Activated CD4-positive, CD25-positive, alpha-beta regulatory T cell treated with anti-CD3 and anti-CD28 coated beads, Interleukin-2, amount 50 U/mL, for 24 hours (primary cell): ENCODE measurements around the gene DLGAP5.

Experiments used
- ATAC-seq, 2 donors: fragments of 150-1000 bp; cut with Tn5 transposase; one replicate each; pipeline ENCODE4 v1.10.0; 2021; ENCODE audit warnings: mild to moderate bottlenecking in 1 of 2, moderate library complexity in 1 of 2

Gene DLGAP5, protein sequence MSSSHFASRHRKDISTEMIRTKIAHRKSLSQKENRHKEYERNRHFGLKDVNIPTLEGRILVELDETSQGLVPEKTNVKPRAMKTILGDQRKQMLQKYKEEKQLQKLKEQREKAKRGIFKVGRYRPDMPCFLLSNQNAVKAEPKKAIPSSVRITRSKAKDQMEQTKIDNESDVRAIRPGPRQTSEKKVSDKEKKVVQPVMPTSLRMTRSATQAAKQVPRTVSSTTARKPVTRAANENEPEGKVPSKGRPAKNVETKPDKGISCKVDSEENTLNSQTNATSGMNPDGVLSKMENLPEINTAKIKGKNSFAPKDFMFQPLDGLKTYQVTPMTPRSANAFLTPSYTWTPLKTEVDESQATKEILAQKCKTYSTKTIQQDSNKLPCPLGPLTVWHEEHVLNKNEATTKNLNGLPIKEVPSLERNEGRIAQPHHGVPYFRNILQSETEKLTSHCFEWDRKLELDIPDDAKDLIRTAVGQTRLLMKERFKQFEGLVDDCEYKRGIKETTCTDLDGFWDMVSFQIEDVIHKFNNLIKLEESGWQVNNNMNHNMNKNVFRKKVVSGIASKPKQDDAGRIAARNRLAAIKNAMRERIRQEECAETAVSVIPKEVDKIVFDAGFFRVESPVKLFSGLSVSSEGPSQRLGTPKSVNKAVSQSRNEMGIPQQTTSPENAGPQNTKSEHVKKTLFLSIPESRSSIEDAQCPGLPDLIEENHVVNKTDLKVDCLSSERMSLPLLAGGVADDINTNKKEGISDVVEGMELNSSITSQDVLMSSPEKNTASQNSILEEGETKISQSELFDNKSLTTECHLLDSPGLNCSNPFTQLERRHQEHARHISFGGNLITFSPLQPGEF

DNA sequence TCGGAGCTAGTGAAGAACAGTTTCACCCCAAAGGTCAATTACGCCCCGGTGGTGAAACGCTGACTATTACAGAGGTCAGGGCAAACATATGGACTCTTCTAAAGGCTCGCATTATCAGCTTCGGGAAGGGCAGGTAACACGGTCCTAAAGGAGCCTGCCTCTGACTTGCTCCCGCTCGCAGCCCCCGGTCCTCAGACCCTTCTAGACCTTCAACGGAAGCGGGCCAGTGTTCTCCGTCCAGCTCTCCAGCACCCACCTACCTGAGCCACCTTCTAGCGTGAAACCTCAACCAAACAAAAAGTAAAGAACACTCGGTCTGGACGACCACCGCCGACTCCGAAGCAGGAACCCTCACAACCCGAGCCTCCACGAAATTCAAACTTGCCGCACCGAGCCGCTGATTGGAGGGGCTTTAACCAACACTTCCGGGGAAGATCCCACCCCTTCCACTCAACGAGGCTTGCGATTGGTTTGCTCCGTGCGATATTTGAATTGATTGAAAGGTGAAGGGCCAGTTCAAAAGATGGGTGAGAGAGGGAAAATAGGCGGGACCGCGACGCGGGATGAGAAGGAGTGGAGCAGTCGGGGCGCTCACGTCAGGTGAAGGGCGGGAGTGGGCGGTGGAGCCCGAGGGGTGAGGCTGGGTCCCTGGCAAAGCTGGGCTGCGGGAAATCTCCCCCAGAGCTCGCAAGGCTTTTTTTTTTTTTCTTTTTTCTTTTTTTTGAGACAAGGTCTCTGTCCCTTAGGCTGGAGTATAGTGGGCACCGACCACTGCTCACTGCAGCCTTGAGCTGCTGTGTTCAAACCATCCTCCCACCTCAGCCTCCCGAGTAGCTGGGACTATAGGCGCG lies at the start of gene DLGAP5:
Gene DLGAP5, minus strand, starts transcription at position 383 of the 851 bp plus-strand sequence. CDS start 2,406 bp downstream, outside the sequence.
- ATAC-seq, result peak; percentile 98 to 99

- ATAC-seq, result no peak
These were observed 49.3 kb upstream of the DLGAP5 start for GRCh38 chr14:55240526-55241178.

DNA sequence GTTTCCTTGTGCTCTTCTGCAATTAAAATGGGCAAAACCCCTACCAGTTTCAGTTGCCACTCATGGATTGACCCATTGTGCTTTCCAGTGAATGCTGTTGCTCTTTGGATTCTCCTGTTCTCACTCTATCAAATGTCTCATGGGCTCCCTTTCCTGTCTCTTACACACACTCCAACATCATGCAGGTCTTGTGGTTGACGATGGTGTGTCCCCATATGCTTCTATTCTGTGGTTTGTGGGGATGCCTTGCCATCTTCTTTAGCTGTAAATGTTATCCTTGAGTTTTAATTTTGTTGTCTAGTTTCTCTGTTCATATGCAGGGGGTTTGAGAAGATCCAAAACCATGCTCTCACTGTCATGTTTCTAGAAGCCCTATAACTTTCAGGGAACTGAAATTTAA lies 47.9 kb upstream of the DLGAP5 start:
- ATAC-seq, result no peak

DNA sequence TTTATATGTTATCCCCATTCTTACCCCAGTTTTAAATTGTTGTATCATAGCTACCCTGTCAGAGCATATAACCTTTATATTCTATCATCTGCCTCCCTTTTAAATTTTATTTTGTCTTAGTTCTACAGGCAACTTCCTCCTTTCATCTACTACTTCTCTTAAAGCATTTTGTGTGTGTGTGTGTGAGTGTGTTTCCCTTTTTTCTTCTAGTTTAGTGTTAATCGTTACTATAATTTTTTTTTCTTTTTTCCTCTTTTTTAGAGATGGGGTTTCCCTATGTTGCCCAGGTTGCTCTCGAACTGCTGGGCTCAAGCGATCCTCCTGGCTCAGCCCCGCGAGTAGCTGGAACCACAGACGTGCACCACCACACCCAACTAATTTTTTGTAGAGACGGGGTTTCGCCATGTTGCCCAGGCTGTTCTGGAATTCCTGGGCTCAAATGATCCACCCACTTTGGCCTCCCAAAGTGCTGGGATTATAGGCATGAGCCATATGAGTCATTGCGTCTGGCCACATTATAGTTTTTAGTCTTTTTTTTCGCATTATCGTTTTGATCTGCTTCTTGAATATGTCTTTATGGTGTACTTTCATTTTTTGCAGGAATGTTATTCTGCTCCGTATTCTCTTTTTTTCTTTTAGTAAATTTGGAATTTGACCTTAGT lies 46.8 kb upstream of the DLGAP5 start:
- ATAC-seq, result no peak

GRCh38 chr14:55233591-55233990 lies 42.2 kb upstream of the DLGAP5 start:
- no peak for ATAC-seq

DNA sequence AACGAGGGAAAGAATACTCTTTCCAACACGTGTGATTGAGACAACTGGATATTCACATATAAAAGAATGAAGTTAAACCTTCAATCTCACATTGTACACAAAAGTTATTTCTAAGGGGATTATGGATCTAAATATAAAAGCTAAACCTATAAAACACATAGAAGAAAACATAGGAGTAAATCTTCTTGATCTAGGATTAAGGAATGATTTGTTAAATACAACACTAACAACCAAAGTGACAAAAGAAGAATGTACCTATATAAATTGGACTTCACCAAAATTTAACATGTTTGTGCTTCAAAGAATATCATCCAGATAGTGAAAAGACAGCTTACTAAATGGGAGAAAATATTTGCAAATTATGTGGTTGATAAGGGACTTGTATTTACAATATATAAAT lies 36.9 kb upstream of the DLGAP5 start:
- no peak for ATAC-seq

DNA sequence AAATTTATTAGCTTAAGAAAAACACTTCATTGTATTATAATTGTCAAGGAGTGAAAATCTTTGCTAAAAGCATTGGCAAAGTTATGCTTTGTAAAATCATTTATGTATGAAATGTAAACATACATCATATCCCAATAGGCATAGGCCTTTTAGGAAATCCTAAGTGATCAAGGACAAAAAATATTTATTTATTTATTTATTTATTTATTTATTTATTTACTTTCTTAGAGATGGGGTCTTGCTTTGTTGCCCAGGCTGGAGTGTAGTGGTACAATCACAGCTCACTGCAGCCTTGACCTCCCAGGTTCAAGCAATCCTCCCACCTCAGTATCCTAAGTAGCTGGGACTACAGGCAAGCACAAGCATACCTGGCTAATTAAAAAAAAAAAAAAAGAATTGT lies 32.0 kb upstream of the DLGAP5 start:
- ATAC-seq, result no peak

DNA sequence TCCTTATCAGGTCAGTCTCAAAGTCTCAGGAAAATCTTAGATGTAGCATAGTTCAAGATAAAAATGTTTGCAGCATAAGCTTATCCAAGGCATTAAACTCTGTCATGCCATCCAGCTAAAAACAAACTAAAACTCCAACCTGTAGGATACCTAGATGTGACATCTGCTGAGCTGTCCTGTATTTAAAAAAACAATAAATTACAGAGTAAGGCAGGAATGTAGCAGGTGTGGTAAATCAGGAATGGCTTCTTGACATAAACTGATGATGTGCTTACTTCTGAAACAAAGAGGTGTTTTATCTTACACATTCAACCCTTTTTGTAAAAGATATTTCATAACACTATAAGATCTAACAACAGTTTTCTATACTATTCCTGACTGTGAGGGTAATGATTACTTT lies 30.6 kb upstream of the DLGAP5 start:
- no peak for ATAC-seq

- peak in 1 of 2 donors; percentile 43 for ATAC-seq
These were observed 29.8 kb upstream of the DLGAP5 start for GRCh38 chr14:55221186-55221585.

GRCh38 chr14:55220230-55220629 lies 28.8 kb upstream of the DLGAP5 start:
- no peak for ATAC-seq

GRCh38 chr14:55212634-55213033 lies 21.2 kb upstream of the DLGAP5 start:
- ATAC-seq, result no peak

DNA sequence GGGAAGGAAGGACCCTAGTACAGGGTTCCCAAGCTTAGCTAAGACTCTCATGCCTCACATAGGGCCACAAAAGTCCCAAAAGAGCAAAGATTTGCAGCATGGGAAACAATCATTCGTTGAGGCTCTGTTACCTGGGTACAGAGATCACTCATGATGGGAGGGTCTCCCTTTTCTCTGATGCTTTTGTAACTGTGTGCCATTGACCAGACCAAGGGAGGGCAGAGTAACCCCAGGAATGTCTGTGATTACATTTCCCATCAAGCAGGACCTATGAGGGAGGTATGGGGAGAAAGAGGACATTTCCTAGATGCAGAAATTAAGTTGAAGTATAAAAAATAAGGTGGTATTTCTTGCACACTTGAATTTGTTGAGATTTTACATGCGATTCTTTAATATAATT lies 16.4 kb upstream of the DLGAP5 start:
- ATAC-seq, result no peak

GRCh38 chr14:55206175-55206693 lies 14.8 kb upstream of the DLGAP5 start:
- ATAC-seq, result no peak

GRCh38 chr14:55201219-55202101 lies 10.1 kb upstream of the DLGAP5 start:
- ATAC-seq, result no peak

DNA sequence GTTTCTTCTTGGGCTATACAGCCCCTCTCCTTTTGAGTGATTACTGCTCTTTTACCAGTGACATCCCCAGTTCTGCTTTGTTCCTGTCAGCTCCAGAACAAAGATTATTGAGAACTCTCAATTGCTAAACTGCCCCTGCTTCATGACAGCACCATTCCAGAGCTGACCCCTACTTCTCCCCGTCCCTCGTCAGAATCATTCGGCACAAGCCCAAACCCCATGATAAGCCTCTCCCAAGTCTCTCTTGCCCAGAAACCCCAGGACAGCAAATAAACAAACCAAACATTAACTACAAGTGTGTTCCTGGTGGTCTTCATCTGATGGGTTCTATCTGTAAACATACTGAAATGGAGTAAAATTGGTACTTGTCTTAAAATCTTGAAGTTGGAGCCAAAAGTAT lies 9.3 kb upstream of the DLGAP5 start:
- ATAC-seq, result no peak

DNA sequence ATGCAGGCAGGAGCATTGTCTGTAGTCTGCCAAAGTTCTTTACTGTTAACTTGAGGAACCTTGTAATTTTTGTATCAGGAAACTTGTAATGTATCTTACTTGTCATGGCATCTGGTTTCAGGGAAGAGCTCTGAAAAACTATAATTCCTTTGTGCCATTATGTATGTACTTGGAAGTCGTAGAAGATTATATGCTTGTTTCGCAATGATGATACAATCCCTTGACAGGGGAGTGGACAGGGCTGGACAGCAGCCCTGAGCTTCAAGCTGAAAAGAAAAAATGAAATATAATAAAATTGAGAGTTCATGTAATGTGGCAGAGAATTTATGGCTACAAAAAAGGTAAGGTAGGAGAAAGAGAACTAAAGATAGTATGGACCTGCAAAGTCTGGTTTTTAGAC lies 7.4 kb upstream of the DLGAP5 start:
- no peak for ATAC-seq

GRCh38 chr14:55194656-55195355 lies 3.4 kb upstream of the DLGAP5 start:
- ATAC-seq, result no peak

- no peak for ATAC-seq
These were observed 753 bp upstream of the DLGAP5 start for GRCh38 chr14:55192054-55192621.

GRCh38 chr14:55190906-55191202 lies 531 bp downstream of the DLGAP5 start:
- no peak for ATAC-seq
